Skeletal muscle tissue (tissue), 4 donors: Measurements from ENCODE around the gene EMC10. TPM values are rescaled to one million over a fixed set of nuclear protein-coding genes. Genes with fewer than 3 reads are reported as not detected.

Experiments used
- H3K27ac ChIP-seq: one replicate; pipeline ENCODE4 v1.7.0; 2013; ENCODE audit warnings: mild to moderate bottlenecking, low read depth, low read length, inconsistent platforms
- H3K27me3 ChIP-seq, 3 donors: one replicate each; pipeline ENCODE4 v1.7.0; 2013; ENCODE audit warnings: low read length in 3 of 3; ENCODE audit not compliant: control insufficient read depth in 3 of 3, insufficient read depth in 3 of 3
- H3K36me3 ChIP-seq, 3 donors: one replicate each; pipeline ENCODE4 v1.7.0; 2013; ENCODE audit warnings: low read length in 3 of 3; ENCODE audit not compliant: control insufficient read depth in 3 of 3, insufficient read depth in 3 of 3
- H3K4me1 ChIP-seq, 3 donors: one replicate each; pipeline ENCODE4 v1.7.0; 2013; ENCODE audit warnings: low read length in 3 of 3, mild to moderate bottlenecking in 3 of 3; ENCODE audit not compliant: control insufficient read depth in 3 of 3, insufficient read depth in 3 of 3
- H3K4me3 ChIP-seq, 3 donors: one replicate each; pipeline ENCODE4 v1.7.0; 2013; ENCODE audit warnings: low read length in 3 of 3
- H3K9ac ChIP-seq, 3 donors: one replicate each; pipeline ENCODE4 v1.7.0; 2013; ENCODE audit warnings: low read length in 3 of 3, mild to moderate bottlenecking in 3 of 3, moderate library complexity in 2 of 3, low read depth in 1 of 3
- H3K9me3 ChIP-seq, 3 donors: one replicate each; pipeline ENCODE4 v1.7.0; 2013; ENCODE audit warnings: low read length in 3 of 3; ENCODE audit not compliant: control insufficient read depth in 3 of 3
- total RNA-seq: library from RNA; depleted of rRNA; stranded (reverse); fragments of >200 nt; gene quantifications from one replicate; pipeline ENCODE4 v1.2.3, GENCODE V29; 2014
- donor health status: Osteomylitis.

The EMC10 gene
- total RNA-seq, 1 donor from 2014 or later: 29.2 TPM

- H3K27ac ChIP-seq: no peak overlapping the region
- H3K9ac ChIP-seq: no peak overlapping the region
- H3K36me3 ChIP-seq: no peaks in the 10 kb centered on the region
- H3K4me3 ChIP-seq: no peak overlapping the region
- peaks cover 0 to 5% (median 3%) of the 10 kb centered on the region in 3 donors for H3K4me1 ChIP-seq
- peaks cover 2 to 9% (median 3%) of the 10 kb centered on the region in 3 donors for H3K9me3 ChIP-seq
- H3K27me3 ChIP-seq: peaks cover 21 to 41% (median 26%) of the 10 kb centered on the region in 3 donors
These were observed 56.6 kb downstream of the EMC10 start for GRCh38 chr19:50532952-50533351.

GRCh38 chr19:50534478-50534877, 58.2 kb downstream of the EMC10 start:
- no peaks in the 10 kb centered on the region for H3K36me3 ChIP-seq
- H3K4me1 ChIP-seq: peaks cover 0 to 5% (median 3%) of the 10 kb centered on the region in 3 donors
- no peak overlapping the region for H3K4me3 ChIP-seq
- peaks cover 16 to 33% (median 21%) of the 10 kb centered on the region in 3 donors for H3K27me3 ChIP-seq
- no peak overlapping the region for H3K27ac ChIP-seq
- H3K9ac ChIP-seq: no peak overlapping the region
- H3K9me3 ChIP-seq: peaks cover 2 to 9% (median 3%) of the 10 kb centered on the region in 3 donors

GRCh38 chr19:50535672-50536187, 59.4 kb downstream of the EMC10 start:
- Histone ChIP-seq H3K4me1 (peaks cover 0 to 5% (median 3%) of the 10 kb centered on the region in 3 donors), H3K27ac (no peak overlapping the region), H3K36me3 (no peaks in the 10 kb centered on the region), H3K9me3 (peaks cover 2 to 9% (median 3%) of the 10 kb centered on the region in 3 donors), H3K27me3 (peaks cover 11 to 25% (median 16%) of the 10 kb centered on the region in 3 donors), H3K9ac (no peak overlapping the region), H3K4me3 (no peak overlapping the region)

- Histone ChIP-seq H3K27me3 (peaks cover 6 to 19% (median 13%) of the 10 kb centered on the region in 3 donors), H3K27ac (no peak overlapping the region), H3K4me3 (no peak overlapping the region), H3K4me1 (peaks cover 0 to 5% (median 3%) of the 10 kb centered on the region in 3 donors), H3K9me3 (peaks cover 2 to 9% (median 3%) of the 10 kb centered on the region in 3 donors), H3K36me3 (no peaks in the 10 kb centered on the region), H3K9ac (no peak overlapping the region)
These were observed 60.5 kb downstream of the EMC10 start for GRCh38 chr19:50536662-50537305.

GRCh38 chr19:50537306-50537685, 61.0 kb downstream of the EMC10 start:
- peak overlapping the region in 1 of 3 donors; percentile 32 for H3K9ac ChIP-seq
- peaks cover 0 to 5% (median 3%) of the 10 kb centered on the region in 3 donors for H3K4me1 ChIP-seq
- H3K4me3 ChIP-seq: no peak overlapping the region
- H3K27me3 ChIP-seq: peaks cover 4 to 19% (median 11%) of the 10 kb centered on the region in 3 donors
- H3K9me3 ChIP-seq: peaks cover 2 to 9% (median 3%) of the 10 kb centered on the region in 3 donors
- no peaks in the 10 kb centered on the region for H3K36me3 ChIP-seq
- H3K27ac ChIP-seq: no peak overlapping the region

- no peak overlapping the region for H3K27ac ChIP-seq
- H3K36me3 ChIP-seq: no peaks in the 10 kb centered on the region
- H3K4me3 ChIP-seq: no peak overlapping the region
- H3K9me3 ChIP-seq: peaks cover under 1 to 6% (median 1%) of the 10 kb centered on the region in 3 donors
- H3K27me3 ChIP-seq: peaks cover 0 to 19% (median 6%) of the 10 kb centered on the region in 3 donors
- peaks cover 0 to 5% (median 3%) of the 10 kb centered on the region in 3 donors for H3K4me1 ChIP-seq
- H3K9ac ChIP-seq: peak overlapping the region in 1 of 3 donors; percentile 32
These were observed 61.5 kb downstream of the EMC10 start for GRCh38 chr19:50537769-50538230.

Other genes starting within 250 kb of the EMC10 start
- under 0.01 TPM for gene KCNC3, start 147.1 kb upstream of the EMC10 start, total RNA-seq
- not detected for gene NAPSA, start 110.9 kb upstream of the EMC10 start, total RNA-seq
- 32.9 TPM for gene NR1H2, start 100.0 kb upstream of the EMC10 start, total RNA-seq
- gene POLD1, start 92.2 kb upstream of the EMC10 start, total RNA-seq: 19.8 TPM
- gene SPIB, start 57.6 kb upstream of the EMC10 start, total RNA-seq: under 0.01 TPM
- gene MYBPC2, start 43.6 kb upstream of the EMC10 start, total RNA-seq: 119 TPM
- 0.52 TPM for gene GARIN5A, start 341 bp downstream of the EMC10 start, total RNA-seq
- gene JOSD2, start 34.7 kb downstream of the EMC10 start, total RNA-seq: 13.0 TPM
- gene ASPDH, start 37.4 kb downstream of the EMC10 start, total RNA-seq: not detected
- 5.2 TPM for gene LRRC4B, start 91.9 kb downstream of the EMC10 start, total RNA-seq
- gene SYT3, start 163.4 kb downstream of the EMC10 start, total RNA-seq: not detected
- gene C19orf81, start 172.9 kb downstream of the EMC10 start, total RNA-seq: not detected
- gene SHANK1, start 243.3 kb downstream of the EMC10 start, total RNA-seq: 6.8 TPM
- 11.5 TPM for gene CLEC11A, start 246.9 kb downstream of the EMC10 start, total RNA-seq